ENCODE data around the gene JUP. TPM values are rescaled to one million over a fixed set of nuclear protein-coding genes. Genes with fewer than 3 reads are reported as not detected.

Gene JUP
- total and polyA plus RNA-seq, 2 of the 13 experiments (the other 11 are each of a cell fraction or from before 2014, with no cell fraction given) = 12.1 to 20.6 TPM

- intact Hi-C loops (cut with micrococcal nuclease; ENCODE audit: unreplicated experiment) = no loop called here
- no peak within 1 kb of the TSS for H3K9ac ChIP-seq (ENCODE audit: insufficient read depth, low read depth, low read length)
- ATAC-seq = peak; percentile 57
- H2AFZ ChIP-seq (ENCODE audit: low read length) = no peak within 1 kb of the TSS
- no peak for FAIRE-seq
- CTCF ChIA-PET (ENCODE audit: low intra/inter-chr PET ratio, low total read pairs) = no interaction called here
- no peak within 1 kb of the TSS for H3K27ac ChIP-seq (ENCODE audit: extremely low read length, insufficient read depth, low read length)
- H3K4me2 ChIP-seq (ENCODE audit: low read depth, low read length) = peak within 1 kb of the TSS; percentile 76
- no peaks in the 10 kb centered on the region for H3K9me3 ChIP-seq (ENCODE audit: low read length)
- no peaks in the 10 kb centered on the region for H3K79me2 ChIP-seq (ENCODE audit: insufficient read depth, low read length)
- peaks cover 25 to 74% of the 10 kb centered on the region in 2 experiments for H3K27me3 ChIP-seq (ENCODE audit: control insufficient read depth in 1 of 2, insufficient read depth in 2 of 2, low read length in 2 of 2)
- no TSS peak for BruUV-seq (replicated peaks)
- H3K4me3 ChIP-seq (replicated peaks in 1 of 3; ENCODE audit: insufficient read depth in 1 of 3, low read depth in 2 of 3, low read length in 3 of 3) = peak within 1 kb of the TSS; percentile 48 to 72 (median 58)
- H3K4me1 ChIP-seq (ENCODE audit: insufficient read depth, low read length) = peaks cover 26% of the 10 kb centered on the region
- DNase-seq (ENCODE audit: low spot score) = no peak
- in situ Hi-C loops (cut with HindIII; ENCODE audit: extremely low pct_ligation_motif_present, low pct_unique_long_range_greater_than_20kb) = no loop called here
- H4K20me1 ChIP-seq (ENCODE audit: insufficient read depth, low read length) = no peaks in the 10 kb centered on the region
- H3K36me3 ChIP-seq (replicated peaks in 1 of 2; ENCODE audit: control insufficient read depth in 1 of 2, insufficient read depth in 2 of 2, low read length in 2 of 2) = no peaks in the 10 kb centered on the region
- 3% methylated on average over 44 of the region's 77 CpGs for WGBS (ENCODE audit: low lambda C conversion rate)
- POLR2A ChIA-PET = interaction anchor here (0.6 to 1.9 kb wide), 7 partner anchors 11 to 225 kb away, joined by 3 to 6 read pairs (median 4); partner anchors contain the start of genes EIF1, JUP and P3H4
- TF ChIP-seq CBFB (CRISPR knock-in tag; IDR thresholded peaks at IDR 0.05) (no peak), PAF1 (CRISPR knock-in tag; IDR thresholded peaks at IDR 0.05) (no peak), KLF6 (CRISPR knock-in tag; IDR thresholded peaks at IDR 0.05) (no peak), AGO1 (IDR thresholded peaks at IDR 0.05; ENCODE audit: low read depth, low read length, poor library complexity, severe bottlenecking) (no peak), GABPA (IDR thresholded peaks at IDR 0.05; ENCODE audit: low read depth, low read length) (no peak), GABPA (CRISPR knock-in tag; IDR thresholded peaks at IDR 0.05; ENCODE audit: low read depth) (no peak), ZNF883 (CRISPR knock-in tag; IDR thresholded peaks at IDR 0.05; ENCODE audit: not compliant biosample characterization) (peak; percentile 59), POLR2G (IDR thresholded peaks at IDR 0.05; ENCODE audit: low read depth, low read length) (peak; percentile 85), DRAP1 (CRISPR knock-in tag; IDR thresholded peaks at IDR 0.05) (peak; percentile 87), KDM1A (CRISPR knock-in tag; IDR thresholded peaks at IDR 0.05) (no peak), MXD3 (CRISPR knock-in tag; IDR thresholded peaks at IDR 0.05) (no peak; the same call in 1 of the 2 replicates), GZF1 (CRISPR knock-in tag; IDR thresholded peaks at IDR 0.05) (no peak; the same call in 1 of the 2 replicates), MTERF4 (CRISPR knock-in tag; IDR thresholded peaks at IDR 0.05) (0 out of 2 replicates have a peak, but pooled peaks have one; percentile 73), GATA4 (IDR thresholded peaks at IDR 0.05; ENCODE audit: borderline replicate concordance, low read depth) (no peak)
- TF ChIP-seq, protein P1, sequence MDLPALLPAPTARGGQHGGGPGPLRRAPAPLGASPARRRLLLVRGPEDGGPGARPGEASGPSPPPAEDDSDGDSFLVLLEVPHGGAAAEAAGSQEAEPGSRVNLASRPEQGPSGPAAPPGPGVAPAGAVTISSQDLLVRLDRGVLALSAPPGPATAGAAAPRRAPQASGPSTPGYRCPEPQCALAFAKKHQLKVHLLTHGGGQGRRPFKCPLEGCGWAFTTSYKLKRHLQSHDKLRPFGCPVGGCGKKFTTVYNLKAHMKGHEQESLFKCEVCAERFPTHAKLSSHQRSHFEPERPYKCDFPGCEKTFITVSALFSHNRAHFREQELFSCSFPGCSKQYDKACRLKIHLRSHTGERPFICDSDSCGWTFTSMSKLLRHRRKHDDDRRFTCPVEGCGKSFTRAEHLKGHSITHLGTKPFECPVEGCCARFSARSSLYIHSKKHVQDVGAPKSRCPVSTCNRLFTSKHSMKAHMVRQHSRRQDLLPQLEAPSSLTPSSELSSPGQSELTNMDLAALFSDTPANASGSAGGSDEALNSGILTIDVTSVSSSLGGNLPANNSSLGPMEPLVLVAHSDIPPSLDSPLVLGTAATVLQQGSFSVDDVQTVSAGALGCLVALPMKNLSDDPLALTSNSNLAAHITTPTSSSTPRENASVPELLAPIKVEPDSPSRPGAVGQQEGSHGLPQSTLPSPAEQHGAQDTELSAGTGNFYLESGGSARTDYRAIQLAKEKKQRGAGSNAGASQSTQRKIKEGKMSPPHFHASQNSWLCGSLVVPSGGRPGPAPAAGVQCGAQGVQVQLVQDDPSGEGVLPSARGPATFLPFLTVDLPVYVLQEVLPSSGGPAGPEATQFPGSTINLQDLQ (CRISPR knock-in tag; IDR thresholded peaks at IDR 0.05) = no peak
- TF ChIP-seq, protein P2, sequence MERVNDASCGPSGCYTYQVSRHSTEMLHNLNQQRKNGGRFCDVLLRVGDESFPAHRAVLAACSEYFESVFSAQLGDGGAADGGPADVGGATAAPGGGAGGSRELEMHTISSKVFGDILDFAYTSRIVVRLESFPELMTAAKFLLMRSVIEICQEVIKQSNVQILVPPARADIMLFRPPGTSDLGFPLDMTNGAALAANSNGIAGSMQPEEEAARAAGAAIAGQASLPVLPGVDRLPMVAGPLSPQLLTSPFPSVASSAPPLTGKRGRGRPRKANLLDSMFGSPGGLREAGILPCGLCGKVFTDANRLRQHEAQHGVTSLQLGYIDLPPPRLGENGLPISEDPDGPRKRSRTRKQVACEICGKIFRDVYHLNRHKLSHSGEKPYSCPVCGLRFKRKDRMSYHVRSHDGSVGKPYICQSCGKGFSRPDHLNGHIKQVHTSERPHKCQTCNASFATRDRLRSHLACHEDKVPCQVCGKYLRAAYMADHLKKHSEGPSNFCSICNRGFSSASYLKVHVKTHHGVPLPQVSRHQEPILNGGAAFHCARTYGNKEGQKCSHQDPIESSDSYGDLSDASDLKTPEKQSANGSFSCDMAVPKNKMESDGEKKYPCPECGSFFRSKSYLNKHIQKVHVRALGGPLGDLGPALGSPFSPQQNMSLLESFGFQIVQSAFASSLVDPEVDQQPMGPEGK (CRISPR knock-in tag; IDR thresholded peaks at IDR 0.05) = peak; percentile 80; the same call in 1 of the 2 replicates
Observed at GRCh38 chr17:41734139-41734948, 52.2 kb downstream of the JUP start, which contains the start of gene HAP1. HAP1 (minus strand) TSS chr17:41734643; CDS start chr17:41734634, 9 bp downstream.
